Ureter (tissue), 1 donor: ENCODE results near the gene MRPS2. TPM values are rescaled to one million over a fixed set of nuclear protein-coding genes. Genes with fewer than 3 reads are reported as not detected.
A peak's percentile ranks its signal among the peaks of the same experiment; 100 is the strongest.
"Not testable (repeated sequence)": the region's sequence is repeated elsewhere in the genome, so short reads cannot be mapped to it uniquely, and the experiment has no call there.

Source experiments
- DNase-seq: peaks from one replicate; pipeline ENCODE4 v3.0.0-alpha.2; 2020; ENCODE audit warnings: low spot score
- total RNA-seq: library from RNA; stranded (reverse); gene quantifications from one replicate; pipeline ENCODE4 v1.2.4, GENCODE V29; 2023
- donor health status: DM: yes; HTN: yes; CAD: no.

The MRPS2 gene
- 34.5 TPM for total RNA-seq

GRCh38 chr9:135500525-135501260 lies at the start of gene MRPS2:
Gene MRPS2 (plus strand): TSS chr9:135500682. CDS start chr9:135500711, 29 bp downstream.
- peak; percentile 84 for DNase-seq

GRCh38 chr9:135450956-135451355 lies 49.5 kb upstream of the MRPS2 start:
- DNase-seq: no peak

- not testable (repeated sequence) for DNase-seq
These were observed 48.6 kb upstream of the MRPS2 start for GRCh38 chr9:135451909-135452308.

GRCh38 chr9:135454737-135455136 lies 45.7 kb upstream of the MRPS2 start:
- no peak for DNase-seq

GRCh38 chr9:135455401-135456030 lies 45.0 kb upstream of the MRPS2 start:
- DNase-seq: no peak

GRCh38 chr9:135456436-135457104 lies 43.9 kb upstream of the MRPS2 start:
- DNase-seq: no peak

GRCh38 chr9:135458478-135458877 lies 42.0 kb upstream of the MRPS2 start:
- not testable (repeated sequence) for DNase-seq

- no peak for DNase-seq
These were observed 38.5 kb upstream of the MRPS2 start for GRCh38 chr9:135461936-135462335.

- DNase-seq: no peak
These were observed 37.3 kb upstream of the MRPS2 start for GRCh38 chr9:135463140-135463539.

- no peak for DNase-seq
These were observed 36.3 kb upstream of the MRPS2 start for GRCh38 chr9:135464181-135464580.

GRCh38 chr9:135468854-135469521 lies 31.5 kb upstream of the MRPS2 start:
- no peak for DNase-seq

GRCh38 chr9:135471791-135472640 lies 28.5 kb upstream of the MRPS2 start:
- no peak for DNase-seq

- DNase-seq: no peak
These were observed 26.4 kb upstream of the MRPS2 start for GRCh38 chr9:135473972-135474543.

GRCh38 chr9:135474915-135475314 lies 25.6 kb upstream of the MRPS2 start:
- no peak for DNase-seq

GRCh38 chr9:135476561-135477355 lies 23.7 kb upstream of the MRPS2 start:
- no peak for DNase-seq

- DNase-seq: no peak
These were observed 22.3 kb upstream of the MRPS2 start for GRCh38 chr9:135478191-135478590.

- DNase-seq: no peak
These were observed 21.5 kb upstream of the MRPS2 start for GRCh38 chr9:135478829-135479468.

- DNase-seq: no peak
These were observed 20.9 kb upstream of the MRPS2 start, which contains the start of gene PPP1R26 for GRCh38 chr9:135479469-135480052. Gene PPP1R26 (plus strand): TSS chr9:135479782. CDS start chr9:135484511, 4,729 bp downstream.
